NT2/D1 (cell line): ENCODE results near the gene WFS1.

Source experiments
- SUZ12 ChIP-seq: IDR thresholded peaks from 2 replicates; pipeline ENCODE4 v1.6.1; 2011; ENCODE audit not compliant: insufficient read length, insufficient read depth; ENCODE audit errors: extremely low read depth
- YY1 ChIP-seq: IDR thresholded peaks from 2 replicates; pipeline ENCODE4 v1.6.1; 2011; ENCODE audit not compliant: insufficient read length, insufficient read depth
- ZNF274 ChIP-seq: IDR thresholded peaks from 2 replicates; pipeline ENCODE4 v1.6.1; 2011; ENCODE audit warnings: mild to moderate bottlenecking, low read depth, low read length

- no peak for TF ChIP-seq ZNF274
- TF ChIP-seq SUZ12: no peak
- no peak for TF ChIP-seq YY1
Measured at GRCh38 chr4:6235901-6236640, 33.6 kb upstream of the WFS1 start.
